Left lobe of liver (tissue), 2 donors: ENCODE results near the gene GPC1. TPM values are rescaled to one million over a fixed set of nuclear protein-coding genes. Genes with fewer than 3 reads are reported as not detected.

ENCODE experiments used
- ATAC-seq: fragments of 200-7000 bp; cut with Tn5 transposase; one replicate; pipeline ENCODE4 v1.9.1; 2020; ENCODE audit warnings: mild to moderate bottlenecking, moderate library complexity
- DNase-seq: peaks from one replicate; pipeline ENCODE4 v3.0.0-alpha.2; 2020; ENCODE audit warnings: low spot score
- total RNA-seq: library from RNA; stranded (reverse); gene quantifications from one replicate; pipeline ENCODE4 v1.2.1, GENCODE V29; 2021
- donor health status: DM: no; HTN: no; CAD: no; lungs with moderate emphysema.
- donor health status: DM: no; HTN: yes; CAD: no.

GPC1 gene
- total RNA-seq, 1 donor from 2014 or later, result 29.4 TPM

- ATAC-seq (no peak), DNase-seq (no peak)
Measured at GRCh38 chr2:240440251-240440650, 4.8 kb downstream of the GPC1 start.

- ATAC-seq (no peak), DNase-seq (no peak)
Measured at GRCh38 chr2:240440704-240441320, 5.3 kb downstream of the GPC1 start.

GRCh38 chr2:240441326-240441992 is 6.0 kb downstream of the GPC1 start:
- DNase-seq, result no peak

GRCh38 chr2:240441993-240442411 is 6.5 kb downstream of the GPC1 start:
- ATAC-seq (no peak), DNase-seq (no peak)

More at GRCh38 chr2:240441326-240441992, 6.0 kb downstream of the GPC1 start:
- ATAC-seq, result no peak

- DNase-seq, result no peak
- no peak for ATAC-seq
Measured at GRCh38 chr2:240442891-240443715, 7.6 kb downstream of the GPC1 start.

GRCh38 chr2:240443891-240444301 is 8.4 kb downstream of the GPC1 start:
- ATAC-seq, result no peak
- no peak for DNase-seq

GRCh38 chr2:240444464-240444863 is 9.0 kb downstream of the GPC1 start:
- no peak for ATAC-seq
- no peak for DNase-seq

GRCh38 chr2:240445961-240446663 is 10.6 kb downstream of the GPC1 start:
- no peak for ATAC-seq
- no peak for DNase-seq

- DNase-seq (no peak), ATAC-seq (no peak)
Measured at GRCh38 chr2:240446664-240447175, 11.3 kb downstream of the GPC1 start.

GRCh38 chr2:240447331-240447730 is 11.9 kb downstream of the GPC1 start:
- no peak for ATAC-seq
- no peak for DNase-seq

- DNase-seq (no peak), ATAC-seq (no peak)
Measured at GRCh38 chr2:240447934-240448333, 12.5 kb downstream of the GPC1 start.

GRCh38 chr2:240448387-240449274 is 13.2 kb downstream of the GPC1 start:
- ATAC-seq (no peak), DNase-seq (no peak)

- DNase-seq (no peak), ATAC-seq (no peak)
Measured at GRCh38 chr2:240449764-240450531, 14.5 kb downstream of the GPC1 start.

GRCh38 chr2:240450532-240451107 is 15.2 kb downstream of the GPC1 start:
- no peak for DNase-seq
- no peak for ATAC-seq

- ATAC-seq, result no peak
- no peak for DNase-seq
Measured at GRCh38 chr2:240451108-240451611, 15.7 kb downstream of the GPC1 start.

GRCh38 chr2:240451791-240452461 is 16.5 kb downstream of the GPC1 start:
- ATAC-seq (no peak), DNase-seq (no peak)

GRCh38 chr2:240452462-240453256 is 17.2 kb downstream of the GPC1 start:
- ATAC-seq (peak; percentile 90), DNase-seq (peak; percentile 79)
